ENCODE measurements around the gene RAB31. TPM values are rescaled to one million over a fixed set of nuclear protein-coding genes. Genes with fewer than 3 reads are reported as not detected.
"Not testable (repeated sequence)": the region's sequence is repeated elsewhere in the genome, so short reads cannot be mapped to it uniquely, and the experiment has no call there.

The RAB31 gene
- total RNA-seq, 1 donor = 1.9 TPM

GRCh38 chr18:9901377-9901776 lies 193.3 kb downstream of the RAB31 start:
- no peak for DNase-seq (ENCODE audit: low read depth in 2 of 3, low spot score in 2 of 3)

- not testable (repeated sequence) for DNase-seq (ENCODE audit: low read depth in 2 of 3, low spot score in 2 of 3)
Observed at GRCh38 chr18:9902264-9902663, 194.2 kb downstream of the RAB31 start.

DNA sequence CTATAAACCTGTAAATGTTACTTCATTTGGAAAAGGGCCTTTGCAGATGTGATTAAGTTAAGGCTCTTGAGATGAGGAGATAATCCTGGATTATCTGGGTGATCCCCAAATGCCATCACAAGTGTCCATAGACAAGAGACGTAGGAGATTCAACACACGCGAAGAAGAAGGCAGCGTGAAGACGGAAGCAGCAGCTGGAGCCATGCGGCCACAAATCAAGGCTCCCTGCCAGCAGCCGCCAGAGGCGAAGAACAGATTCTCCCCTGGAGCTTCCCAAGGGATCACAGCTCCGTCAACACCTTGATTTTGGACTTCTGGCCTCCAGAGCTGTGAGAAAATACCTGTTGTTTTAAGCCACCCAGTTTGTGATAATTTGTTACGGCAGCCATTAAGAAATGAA lies 194.7 kb downstream of the RAB31 start:
- no peak for DNase-seq (ENCODE audit: low read depth in 2 of 3, low spot score in 2 of 3)

- no peak for DNase-seq (ENCODE audit: low read depth in 2 of 3, low spot score in 2 of 3)
Observed at GRCh38 chr18:9905401-9905922, 197.4 kb downstream of the RAB31 start.

- peak in 1 of 3 donors; percentile 14 for DNase-seq (ENCODE audit: low read depth in 2 of 3, low spot score in 2 of 3)
Observed at GRCh38 chr18:9906481-9906880, 198.4 kb downstream of the RAB31 start.

- no peak for DNase-seq (ENCODE audit: low read depth in 2 of 3, low spot score in 2 of 3)
Observed at GRCh38 chr18:9907867-9908266, 199.8 kb downstream of the RAB31 start.

GRCh38 chr18:9910071-9910470 lies 202.0 kb downstream of the RAB31 start:
- DNase-seq (ENCODE audit: low read depth in 2 of 3, low spot score in 2 of 3) = no peak

DNA sequence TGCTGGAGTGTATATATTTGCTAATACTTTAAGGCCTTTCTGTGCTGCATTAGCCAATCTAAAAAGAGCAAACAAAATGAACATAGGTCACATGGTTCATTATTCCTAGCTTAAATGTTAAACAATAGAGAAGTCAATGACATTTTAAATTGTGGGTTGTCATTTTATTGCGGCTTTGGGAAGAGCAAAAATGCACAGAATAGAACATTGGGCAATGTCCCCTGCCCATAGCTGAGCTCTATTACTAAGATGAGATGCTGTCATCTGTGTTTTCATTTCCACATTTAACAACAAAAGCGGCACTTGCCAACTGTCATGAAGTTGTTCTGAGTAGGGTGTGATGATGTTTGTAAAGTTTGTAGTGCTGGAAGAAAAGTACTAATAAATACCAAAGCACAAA lies 202.6 kb downstream of the RAB31 start:
- DNase-seq (ENCODE audit: low read depth in 2 of 3, low spot score in 2 of 3) = no peak

DNA sequence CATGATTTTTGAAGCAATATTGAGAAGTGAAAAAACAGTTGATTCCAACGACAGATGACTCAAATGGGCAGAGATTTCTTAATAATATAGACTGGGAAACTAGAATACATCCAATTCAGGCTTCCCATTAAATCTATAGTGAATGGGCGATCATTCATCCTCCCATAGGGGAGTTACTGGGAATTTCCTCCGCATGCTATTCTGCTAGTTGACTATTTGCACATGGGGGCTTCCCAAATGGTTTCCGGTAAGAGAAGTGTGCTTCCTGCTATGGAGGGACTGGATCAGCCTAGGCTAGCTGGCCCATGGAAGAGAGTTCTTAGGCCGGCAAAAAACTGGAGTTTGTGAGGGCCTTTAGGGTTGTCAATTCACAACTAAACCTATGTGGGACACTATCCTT lies 203.1 kb downstream of the RAB31 start:
- no peak for DNase-seq (ENCODE audit: low read depth in 2 of 3, low spot score in 2 of 3)

Small RNA genes within 50 kb of the gene (small RNA-seq; reads per million reads assigned to genes)
- not detected for gene RN7SL862P
- not detected for gene RNA5SP449

Other genes with a start within 250 kb of the RAB31 start
- 91.0 TPM for gene RALBP1, start 232.8 kb upstream of the RAB31 start, total RNA-seq
- gene PPP4R1, start 93.7 kb upstream of the RAB31 start, total RNA-seq = 73.5 TPM
- not detected for gene TXNDC2, start 177.7 kb downstream of the RAB31 start, total RNA-seq
- gene VAPA, start 205.7 kb downstream of the RAB31 start, total RNA-seq = 68.1 TPM

Data from hematopoietic multipotent progenitor cell (in vitro differentiated cells).